MM.1S (cell line): ENCODE measurements around the gene SORL1.

ENCODE experiments used
- EZH2 ChIP-seq: fragments of 300-600 bp; sonication (generic); optimal IDR thresholded peaks from 2 replicates; pipeline ENCODE3; 2017; ENCODE audit warnings: low read depth, mild to moderate bottlenecking, antibody characterized with exemption, low read length, mixed read lengths
- TF ChIP-seq, protein P1 (sequence below): fragments of 300-600 bp; sonication (generic); IDR thresholded peaks from 2 replicates; pipeline ENCODE4 v1.5.1; 2016; ENCODE audit warnings: antibody characterized with exemption, low read length, mixed read lengths

DNA sequence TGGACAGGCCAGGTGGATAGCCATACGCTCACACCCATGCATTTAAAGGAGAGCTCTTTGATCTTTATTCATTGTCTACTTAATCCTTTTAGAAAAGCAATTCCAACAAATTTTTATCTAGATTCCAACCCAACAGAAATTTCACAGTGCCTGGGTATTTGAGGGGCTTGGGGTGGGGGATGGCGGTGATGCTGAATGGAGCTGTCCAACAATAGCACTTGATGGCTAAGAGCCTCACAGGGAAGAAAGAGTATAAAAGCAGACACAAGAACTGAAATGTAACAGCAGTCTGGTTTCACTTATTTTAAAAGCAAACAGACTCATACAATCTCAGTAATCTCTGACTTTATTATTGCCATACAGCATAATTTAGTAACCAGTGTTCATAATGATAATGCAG lies 102.4 kb downstream of the SORL1 start:
- TF ChIP-seq, protein P1, sequence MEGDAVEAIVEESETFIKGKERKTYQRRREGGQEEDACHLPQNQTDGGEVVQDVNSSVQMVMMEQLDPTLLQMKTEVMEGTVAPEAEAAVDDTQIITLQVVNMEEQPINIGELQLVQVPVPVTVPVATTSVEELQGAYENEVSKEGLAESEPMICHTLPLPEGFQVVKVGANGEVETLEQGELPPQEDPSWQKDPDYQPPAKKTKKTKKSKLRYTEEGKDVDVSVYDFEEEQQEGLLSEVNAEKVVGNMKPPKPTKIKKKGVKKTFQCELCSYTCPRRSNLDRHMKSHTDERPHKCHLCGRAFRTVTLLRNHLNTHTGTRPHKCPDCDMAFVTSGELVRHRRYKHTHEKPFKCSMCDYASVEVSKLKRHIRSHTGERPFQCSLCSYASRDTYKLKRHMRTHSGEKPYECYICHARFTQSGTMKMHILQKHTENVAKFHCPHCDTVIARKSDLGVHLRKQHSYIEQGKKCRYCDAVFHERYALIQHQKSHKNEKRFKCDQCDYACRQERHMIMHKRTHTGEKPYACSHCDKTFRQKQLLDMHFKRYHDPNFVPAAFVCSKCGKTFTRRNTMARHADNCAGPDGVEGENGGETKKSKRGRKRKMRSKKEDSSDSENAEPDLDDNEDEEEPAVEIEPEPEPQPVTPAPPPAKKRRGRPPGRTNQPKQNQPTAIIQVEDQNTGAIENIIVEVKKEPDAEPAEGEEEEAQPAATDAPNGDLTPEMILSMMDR: no peak
- no peak for TF ChIP-seq EZH2
